Left hindlimb (tissue), 1 donor: ENCODE results near the gene SYNE1.

Source experiments
- DNase-seq: peaks from one replicate; pipeline ENCODE4 v3.0.0-alpha.2; 2018

Gene SYNE1

DNA sequence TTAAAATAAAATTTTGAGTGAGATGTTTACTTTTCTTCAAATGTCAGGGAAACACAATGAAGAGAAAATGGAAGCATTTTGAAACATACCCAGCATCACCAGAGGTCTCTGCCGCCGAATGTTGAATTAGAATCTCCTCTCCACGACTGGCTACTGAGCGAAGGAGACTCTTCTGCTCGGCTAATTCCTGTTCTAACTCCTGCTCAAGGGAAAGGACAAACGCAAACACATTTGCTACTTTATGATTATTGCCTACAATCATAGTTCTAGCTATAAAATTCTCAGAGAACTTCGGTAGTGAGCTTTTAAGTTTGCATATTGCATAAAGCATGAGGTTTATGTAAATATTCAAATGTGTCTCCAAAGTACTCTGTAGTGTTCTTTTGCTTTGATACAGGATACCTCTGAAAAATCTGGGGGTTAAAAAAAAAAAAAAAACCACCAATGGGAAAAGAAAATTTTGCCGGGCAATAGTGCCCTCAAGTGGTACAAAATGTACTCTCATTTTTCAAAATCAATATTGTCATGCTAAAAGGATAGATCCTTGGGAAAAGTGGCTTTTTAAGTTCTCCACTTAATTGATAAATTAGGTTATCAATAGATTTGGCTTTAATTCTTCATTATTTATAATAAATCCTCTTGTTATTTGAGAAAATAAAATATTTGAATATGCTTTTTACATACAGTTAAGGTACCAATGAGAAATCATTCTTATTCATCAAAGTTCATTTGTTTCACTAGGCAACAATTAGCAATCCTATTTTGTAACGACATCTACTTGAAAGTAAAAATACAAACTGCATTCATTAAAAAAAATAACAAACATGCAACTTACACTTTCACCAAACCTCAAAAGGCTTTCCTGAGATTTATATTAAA lies 369.0 kb downstream of the SYNE1 start:
- no peak for DNase-seq

DNA sequence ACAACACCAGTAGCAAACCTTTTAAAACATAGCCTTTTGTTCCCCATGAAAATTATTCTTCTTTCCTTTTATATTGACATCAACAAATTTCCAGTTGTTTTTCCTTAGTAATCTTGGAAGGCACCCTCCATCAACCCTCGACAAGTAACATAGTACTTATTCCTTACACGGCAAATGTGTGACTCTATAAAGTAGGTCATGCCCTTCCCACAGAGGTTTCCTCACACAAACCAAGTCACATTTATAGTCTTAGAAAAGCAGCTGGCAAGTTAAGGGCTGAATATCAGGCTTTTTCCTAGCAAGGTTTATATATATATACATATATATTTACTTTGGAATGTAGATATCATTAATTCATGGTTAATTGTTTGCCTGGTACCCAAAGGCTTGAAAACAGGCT lies 371.5 kb downstream of the SYNE1 start:
- DNase-seq = no peak

DNA sequence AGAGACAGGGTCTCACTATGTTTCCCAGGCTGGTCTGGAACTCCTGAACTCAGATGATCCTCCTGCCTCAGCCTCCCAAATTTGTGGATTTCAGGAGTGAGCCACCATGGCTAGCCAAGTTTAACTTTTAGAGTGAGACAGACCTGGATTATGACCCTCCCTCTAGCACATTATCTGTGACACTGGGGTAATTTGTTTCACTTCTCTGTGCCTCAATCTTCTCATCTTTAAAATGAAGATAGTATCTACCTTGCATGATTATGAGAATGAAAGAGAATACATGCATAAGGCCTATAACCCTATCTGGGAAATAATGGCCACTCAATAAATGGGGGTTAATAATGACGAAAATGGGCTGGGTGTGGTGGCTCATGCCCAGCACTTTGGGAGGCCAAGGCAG lies 373.6 kb downstream of the SYNE1 start:
- no peak for DNase-seq

DNA sequence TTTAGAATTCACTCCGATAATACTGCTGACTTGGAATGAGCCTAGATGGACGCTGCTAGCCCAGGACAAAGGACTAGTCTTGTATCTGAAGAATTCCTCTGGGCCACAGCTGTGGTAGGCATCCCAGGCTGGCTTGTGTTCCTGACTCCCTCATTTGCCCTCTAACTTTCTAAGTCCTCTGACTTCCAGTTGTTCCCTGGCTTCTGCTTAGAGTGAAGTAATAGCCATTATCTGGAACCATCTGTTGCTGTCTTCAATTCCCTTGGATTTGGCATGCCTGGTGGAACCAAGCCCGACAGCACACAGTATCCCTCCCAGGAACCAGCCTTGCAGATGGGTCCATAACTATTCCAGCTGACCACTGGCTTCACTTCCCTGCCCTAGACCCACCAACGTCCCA lies 376.0 kb downstream of the SYNE1 start:
- DNase-seq = no peak

DNA sequence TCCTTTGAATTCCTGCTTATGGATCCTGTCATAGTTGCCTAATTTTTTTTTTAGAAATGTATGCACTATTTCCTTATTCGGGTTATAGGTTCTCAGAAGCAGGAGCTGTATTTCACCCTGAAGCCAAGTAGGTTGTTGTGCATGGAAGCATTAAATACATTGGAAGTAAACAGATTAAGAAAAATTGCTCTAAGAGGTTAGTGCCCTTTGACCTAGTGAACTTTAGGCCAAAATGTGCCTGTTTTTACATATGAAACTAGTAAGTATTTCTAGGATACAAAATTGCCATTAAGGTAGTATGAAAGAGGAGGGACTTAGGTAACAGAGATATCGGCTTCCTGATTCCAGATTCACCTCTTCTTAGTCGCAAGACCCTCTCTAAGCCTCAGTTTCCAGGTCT lies 377.9 kb downstream of the SYNE1 start:
- no peak for DNase-seq

DNA sequence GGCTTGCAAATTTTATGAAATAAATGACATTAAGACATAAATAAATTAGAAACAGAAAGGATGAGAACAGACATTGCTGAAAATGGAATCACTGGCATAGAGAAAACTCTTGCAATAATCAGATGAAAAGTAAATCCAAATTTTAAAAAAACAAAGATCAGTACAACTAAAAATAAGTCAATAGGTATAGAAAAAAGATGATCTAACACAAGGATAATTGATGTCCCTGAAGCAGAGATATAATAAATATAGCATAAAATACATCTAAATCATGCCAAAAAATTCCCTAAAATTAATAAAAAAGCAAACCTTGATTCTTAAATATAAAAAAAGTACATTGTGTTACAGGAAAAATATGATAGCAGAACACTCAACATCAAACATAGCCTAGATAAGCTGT lies 379.6 kb downstream of the SYNE1 start:
- DNase-seq = no peak

DNA sequence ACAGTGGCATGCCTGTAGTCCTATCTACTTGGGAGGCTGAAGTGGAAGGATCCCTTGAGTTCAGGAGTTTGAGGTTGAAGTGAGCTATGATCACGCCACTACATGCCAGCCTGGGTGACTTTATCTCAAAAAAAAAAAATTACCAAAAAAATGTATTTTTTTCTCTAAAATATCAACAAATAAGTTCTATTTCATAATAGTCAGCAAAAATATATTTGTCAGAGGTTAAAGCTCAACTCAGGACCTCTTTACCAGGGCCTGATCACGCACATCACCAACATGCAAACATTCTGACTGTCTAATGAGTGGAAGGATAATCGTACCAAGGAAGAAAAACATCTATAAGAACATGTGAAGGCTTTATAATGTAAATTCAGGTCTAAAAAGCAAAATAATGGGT lies 387.0 kb downstream of the SYNE1 start:
- DNase-seq = no peak

DNA sequence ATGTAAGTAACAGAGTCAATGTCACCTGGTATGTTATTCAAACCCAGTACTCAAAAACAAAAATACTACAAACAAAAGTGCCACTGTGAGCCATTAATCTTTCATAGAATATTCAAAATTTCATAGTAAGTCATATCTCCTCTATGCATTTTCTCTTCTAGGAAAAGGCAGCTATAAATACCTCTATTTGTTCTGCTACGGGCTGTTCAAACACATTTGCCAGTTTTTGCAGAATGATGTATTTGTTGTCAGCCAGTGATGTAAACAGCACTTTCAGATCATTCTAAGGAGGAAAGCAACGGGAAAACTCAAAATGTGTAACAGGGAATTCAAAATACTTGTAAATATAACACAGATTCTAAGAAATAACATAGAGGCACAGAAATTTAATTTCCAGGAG lies 388.2 kb downstream of the SYNE1 start:
- no peak for DNase-seq

DNA sequence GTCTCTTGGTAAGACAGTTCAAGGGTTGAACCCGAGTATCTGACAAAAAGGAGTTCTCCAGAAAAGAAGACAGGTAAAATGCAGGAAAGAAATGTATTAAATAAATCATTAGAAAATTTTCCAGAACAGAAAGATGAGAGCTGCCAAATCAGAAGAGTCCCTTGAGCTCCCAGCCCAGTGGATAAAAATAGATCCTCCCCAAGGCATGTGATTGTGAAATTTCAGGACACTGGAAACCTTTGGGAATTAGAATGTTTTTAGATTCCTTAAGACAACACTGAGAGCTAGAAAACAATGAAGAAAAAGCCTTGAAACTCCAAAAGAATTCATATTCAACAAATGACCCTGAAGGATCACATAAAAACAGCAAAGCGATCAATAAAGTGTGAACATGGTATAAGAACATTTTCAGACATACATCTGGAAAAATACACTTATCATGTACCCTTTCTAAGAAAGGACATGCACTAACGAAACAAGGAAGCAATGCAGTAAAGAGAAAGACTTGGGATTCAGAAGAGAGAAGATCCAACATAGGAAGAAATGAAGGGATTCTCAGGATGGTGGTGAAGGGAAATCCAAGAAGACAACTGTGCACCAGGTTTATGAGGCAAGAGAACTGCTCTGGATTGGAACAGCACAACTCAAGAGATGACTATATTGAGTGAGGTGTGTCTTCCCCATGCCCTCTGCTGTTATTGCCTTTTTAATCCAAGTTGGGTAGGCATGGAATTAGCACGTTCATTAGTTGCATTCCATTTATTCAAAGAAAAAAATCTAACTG lies 390.4 kb downstream of the SYNE1 start:
- DNase-seq = no peak

DNA sequence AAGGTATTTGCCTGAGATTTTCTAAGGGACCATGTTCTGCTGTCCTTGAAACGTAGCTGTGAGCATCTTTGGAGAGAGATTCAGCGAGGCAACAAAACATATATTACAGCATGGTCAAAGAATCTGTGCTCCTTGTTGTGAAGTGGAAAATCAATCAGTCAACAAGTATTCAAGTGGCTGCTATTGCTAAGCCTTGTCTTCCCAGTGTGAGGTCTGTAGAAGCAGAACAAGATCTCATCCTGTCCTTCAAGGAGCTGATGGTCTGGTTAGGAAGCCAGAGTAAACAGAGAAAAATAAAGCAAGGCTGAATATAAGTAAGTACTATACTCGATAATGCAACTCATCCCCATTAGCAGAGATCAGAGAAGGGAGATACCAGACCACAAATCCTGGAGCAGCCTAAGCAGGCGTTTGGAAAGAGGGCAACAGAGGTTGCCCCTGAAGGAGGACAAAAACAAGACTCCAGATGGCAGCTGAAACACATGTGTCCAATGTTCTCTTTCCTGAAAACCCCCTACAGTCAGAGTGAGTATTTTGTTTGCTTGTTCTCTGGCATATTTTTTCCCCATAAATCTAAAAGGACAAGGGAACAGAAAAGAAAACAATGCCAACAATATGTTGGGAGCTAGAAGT lies 392.0 kb downstream of the SYNE1 start:
- DNase-seq = no peak

DNA sequence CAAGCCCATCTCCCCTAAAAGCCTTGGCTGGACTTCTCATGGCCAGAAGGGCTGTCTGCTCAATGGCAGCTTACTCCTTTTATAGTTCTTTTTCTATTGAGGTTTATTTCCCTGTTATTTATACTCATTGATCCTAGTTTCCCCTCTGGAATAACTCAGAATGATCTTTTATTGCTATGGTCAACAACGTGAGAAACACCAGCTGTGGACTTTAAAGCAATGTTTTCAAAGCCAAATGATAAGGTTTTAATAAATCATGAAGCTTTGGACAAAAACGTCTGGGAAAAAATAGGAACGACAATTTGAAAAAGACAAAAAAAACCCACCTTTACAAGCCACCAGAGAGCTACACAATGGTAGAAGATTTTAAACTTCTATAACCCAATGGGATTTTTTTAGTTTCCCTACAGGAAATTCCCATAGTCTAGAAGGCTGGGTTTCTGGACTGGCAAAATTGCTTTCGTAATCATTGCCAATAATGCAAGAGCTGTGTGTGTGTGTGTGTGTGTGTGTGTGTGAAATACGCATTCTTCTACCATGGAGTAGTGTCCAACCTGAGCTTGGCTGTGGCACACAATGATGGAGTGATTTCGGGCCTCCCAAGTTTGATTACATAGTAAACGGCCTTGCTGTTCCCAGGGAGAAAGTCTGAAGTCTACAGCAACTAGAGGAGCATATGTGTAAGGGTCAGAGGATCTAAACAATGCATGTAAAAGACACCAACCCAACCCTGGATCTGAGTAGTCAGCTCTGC lies 396.0 kb downstream of the SYNE1 start:
- no peak for DNase-seq

DNA sequence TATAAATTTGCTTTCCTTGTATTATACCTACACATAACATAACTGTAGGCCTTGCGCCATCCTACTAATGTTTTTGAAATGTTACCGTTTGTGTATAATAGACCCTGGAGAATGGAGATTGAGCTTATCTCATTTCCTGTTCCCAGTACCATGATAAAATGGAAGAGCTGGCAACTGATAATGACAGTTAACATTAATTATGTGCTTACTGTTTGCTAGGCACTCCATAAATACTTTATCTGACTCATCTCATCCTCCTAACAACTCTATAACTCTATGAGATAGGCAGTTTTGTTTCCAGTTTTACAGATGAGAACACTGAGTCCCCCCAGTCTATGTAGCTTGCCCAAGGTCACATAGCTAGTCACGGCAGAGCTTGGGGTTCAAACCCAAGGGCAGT lies 396.7 kb downstream of the SYNE1 start:
- no peak for DNase-seq

DNA sequence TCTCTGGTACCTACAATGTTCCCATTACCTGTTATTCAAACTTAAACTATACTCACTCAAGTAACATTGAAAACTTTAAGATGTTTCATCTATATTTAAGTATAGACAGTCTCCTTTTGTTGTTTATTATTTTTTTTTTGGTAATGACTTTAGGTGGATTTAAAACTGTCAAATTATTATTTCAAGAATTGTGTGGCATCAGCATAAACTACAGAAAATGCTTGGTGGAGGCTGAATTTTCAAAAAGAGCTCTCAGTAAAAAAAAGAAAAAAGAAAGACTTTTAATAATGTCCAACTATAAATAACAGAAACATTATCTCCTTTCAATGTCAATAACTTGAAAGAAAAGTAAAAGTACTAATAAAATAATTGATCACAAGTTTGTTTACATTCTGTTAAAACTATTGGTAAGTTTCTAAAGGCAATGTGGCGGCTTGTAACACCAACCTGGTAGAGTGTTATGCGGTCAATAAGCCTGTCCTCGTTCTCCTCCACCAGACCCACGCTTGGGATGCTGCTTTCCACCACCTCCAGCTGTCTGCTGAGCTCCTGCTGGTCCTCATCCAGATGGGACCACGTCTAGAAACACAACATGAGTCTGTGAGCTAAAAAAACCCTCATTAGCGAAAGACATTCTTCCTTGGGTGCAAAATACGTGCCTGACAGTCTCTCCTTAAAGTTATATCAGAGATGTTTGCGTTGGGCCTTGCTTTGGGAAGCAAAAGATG lies 400.6 kb downstream of the SYNE1 start:
- DNase-seq = no peak

DNA sequence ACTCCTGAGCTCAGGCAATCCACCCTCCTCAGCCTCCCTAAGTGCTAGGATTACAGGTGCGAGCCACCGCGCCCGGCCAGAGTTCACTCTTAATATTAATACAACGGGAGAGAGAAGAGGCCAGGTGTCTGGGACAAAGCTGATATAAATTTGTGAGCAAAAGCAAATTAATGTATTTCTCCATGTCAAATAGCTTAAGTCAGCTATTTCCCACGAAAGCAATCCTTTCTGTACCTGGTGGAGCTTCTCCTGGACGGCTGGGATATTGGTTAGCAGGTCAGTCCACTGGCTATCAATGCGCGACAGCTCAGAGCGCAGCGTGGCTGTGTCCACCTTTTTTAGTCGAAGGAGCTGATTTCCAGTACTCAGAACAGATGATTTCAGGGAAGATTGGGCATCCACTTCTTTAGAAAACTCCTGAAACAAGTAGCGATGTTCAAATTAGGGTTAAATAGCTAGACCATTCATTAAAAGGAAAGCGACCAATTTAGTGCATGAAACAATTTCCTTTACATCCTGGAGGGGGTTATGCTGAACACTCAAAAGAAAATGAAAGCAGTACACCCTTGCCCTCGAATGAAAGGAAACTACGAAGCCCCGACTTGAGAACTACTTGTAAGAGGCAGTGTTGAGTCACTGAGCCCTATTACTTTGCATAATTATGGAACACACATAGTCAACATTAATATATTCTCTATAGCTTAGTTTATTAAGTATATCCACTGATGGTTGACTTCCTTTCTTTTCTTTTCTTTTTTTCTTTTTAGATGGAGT lies 403.4 kb downstream of the SYNE1 start:
- no peak for DNase-seq

DNA sequence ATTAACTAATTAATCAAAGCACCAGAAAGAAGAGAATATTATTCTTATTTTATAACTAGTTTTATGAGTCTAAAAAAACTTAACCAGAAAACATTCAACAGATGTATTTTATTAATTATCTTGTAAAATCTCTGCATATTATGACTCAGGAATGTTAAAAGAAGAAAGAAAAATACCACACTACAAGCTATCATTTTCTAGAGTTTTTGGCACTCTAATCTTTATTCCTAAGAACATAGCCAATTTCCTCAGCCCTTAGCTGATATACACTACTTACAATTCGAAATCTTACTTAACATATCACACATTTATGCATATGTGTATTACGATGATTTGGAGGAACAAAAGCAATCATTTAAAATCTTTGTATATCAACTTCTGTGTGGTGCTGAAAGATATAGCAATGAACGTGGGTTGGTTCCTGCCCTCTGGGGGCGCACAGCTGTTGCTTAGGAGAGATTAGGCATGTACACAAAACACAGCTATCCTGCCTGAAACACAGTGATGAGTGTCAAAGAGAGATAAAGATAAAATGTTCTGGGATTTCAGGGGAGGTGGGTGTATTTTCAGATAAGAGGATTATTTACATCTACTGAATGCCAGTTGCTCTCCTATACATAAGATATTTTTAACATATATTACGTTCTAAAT lies 404.5 kb downstream of the SYNE1 start:
- DNase-seq = no peak

DNA sequence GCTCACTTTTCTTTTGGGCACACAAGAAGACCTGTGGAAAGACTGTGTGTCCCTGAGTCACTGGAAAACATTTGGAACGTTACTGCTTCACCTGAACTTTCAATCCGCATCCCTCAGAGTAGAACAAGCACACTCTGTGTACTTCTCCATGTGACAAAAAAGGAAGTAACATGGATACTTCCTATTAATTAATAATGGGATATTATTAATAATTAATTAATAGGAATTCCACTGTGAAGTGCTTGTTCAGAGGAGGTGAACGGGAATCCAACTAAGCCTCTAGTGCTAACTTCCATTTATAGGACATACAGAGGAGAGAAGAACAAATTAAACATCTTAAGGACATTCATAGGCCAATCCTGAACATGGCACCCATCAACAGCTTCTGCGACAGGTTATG lies 407.8 kb downstream of the SYNE1 start:
- no peak for DNase-seq

DNA sequence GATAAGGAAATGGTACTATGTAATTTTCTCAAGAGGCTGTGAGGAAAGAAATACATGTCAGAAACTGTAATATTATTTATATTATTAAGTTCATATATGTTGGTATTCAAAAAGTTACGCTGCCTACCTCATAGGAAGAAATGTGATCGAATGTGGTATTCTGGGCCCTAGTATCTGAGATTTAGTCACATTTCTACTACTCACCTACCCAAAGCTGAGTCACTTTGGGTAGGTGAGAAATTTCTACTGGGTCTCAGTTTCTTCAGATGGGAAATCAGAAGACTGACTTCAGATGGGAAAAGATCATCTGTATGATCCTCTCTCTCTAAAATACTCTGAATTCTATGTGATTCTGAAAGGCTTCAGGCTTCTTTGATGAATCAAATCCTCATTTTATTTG lies 411.0 kb downstream of the SYNE1 start:
- no peak for DNase-seq

DNA sequence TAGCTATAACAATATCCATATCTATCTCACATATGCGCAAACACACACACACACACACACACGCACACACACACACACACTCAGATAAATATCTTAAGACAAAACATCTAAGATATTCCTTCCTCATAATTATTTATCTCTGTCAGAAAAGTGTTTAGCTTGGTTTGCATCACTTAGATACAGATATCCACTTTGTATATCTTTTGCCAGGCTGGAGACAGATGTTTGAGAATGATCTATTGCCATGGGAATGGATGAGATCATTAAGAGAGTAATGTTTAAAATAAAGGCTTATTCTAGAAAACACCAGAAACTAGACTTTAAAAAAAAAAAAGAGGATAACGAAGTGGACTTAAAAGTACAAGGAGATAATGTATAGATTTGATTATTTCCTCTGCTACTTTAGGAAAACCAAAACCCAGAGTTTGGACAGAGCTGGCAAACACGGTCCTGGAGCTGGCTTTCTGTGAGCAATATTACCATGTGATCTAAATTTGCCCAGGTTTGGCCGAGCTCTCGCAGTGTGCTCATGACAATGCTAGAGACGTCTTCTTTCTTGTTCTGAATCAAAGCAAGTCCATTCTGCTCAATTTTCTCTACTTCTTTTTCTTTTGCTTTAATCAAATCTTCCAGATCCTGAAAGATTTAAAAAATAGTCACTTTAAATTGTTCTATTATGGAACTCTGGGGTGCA lies 411.8 kb downstream of the SYNE1 start:
- no peak for DNase-seq

DNA sequence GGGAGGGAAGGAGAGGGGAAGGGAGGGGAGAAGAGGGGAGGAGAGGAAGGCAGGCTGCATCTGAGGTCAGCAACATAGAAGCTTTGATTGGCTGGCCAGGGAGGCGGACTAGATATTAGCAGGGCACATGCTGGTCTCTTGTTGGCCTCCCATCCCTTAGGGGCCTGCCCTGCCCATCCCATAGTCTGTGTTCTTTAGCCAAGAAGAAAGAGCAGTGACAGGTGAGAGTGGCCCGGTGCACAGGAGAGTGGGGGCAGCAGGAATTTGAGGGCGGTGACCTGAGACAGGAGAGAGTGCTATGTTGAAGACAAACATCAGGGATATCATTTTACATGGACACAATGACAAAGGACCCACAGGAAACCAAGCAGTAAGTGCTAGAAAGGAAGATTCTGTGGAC lies 413.5 kb downstream of the SYNE1 start:
- DNase-seq = no peak
